Measurements from ENCODE around the gene DNHD1.

DNHD1 gene

GRCh38 chr11:6531267-6531752 lies 34.2 kb downstream of the DNHD1 start:
- no peak for DNase-seq (ENCODE audit: low read depth)

GRCh38 chr11:6538456-6538855 lies 41.4 kb downstream of the DNHD1 start:
- no peak for DNase-seq (ENCODE audit: low read depth)

- no peak for DNase-seq (ENCODE audit: low read depth)
Observed at GRCh38 chr11:6538945-6539344, 41.9 kb downstream of the DNHD1 start.

GRCh38 chr11:6539748-6540268 lies 42.7 kb downstream of the DNHD1 start:
- no peak for DNase-seq (ENCODE audit: low read depth)

GRCh38 chr11:6541356-6541755 lies 44.3 kb downstream of the DNHD1 start:
- DNase-seq (ENCODE audit: low read depth): no peak

- DNase-seq (ENCODE audit: low read depth): no peak
Observed at GRCh38 chr11:6542727-6543126, 45.6 kb downstream of the DNHD1 start.

- no peak for DNase-seq (ENCODE audit: low read depth)
Observed at GRCh38 chr11:6544921-6545850, 48.1 kb downstream of the DNHD1 start.

- no peak for DNase-seq (ENCODE audit: low read depth)
Observed at GRCh38 chr11:6545917-6546605, 49.0 kb downstream of the DNHD1 start.

GRCh38 chr11:6546735-6547134 lies 49.7 kb downstream of the DNHD1 start:
- DNase-seq (ENCODE audit: low read depth): no peak

- no peak for DNase-seq (ENCODE audit: low read depth)
Observed at GRCh38 chr11:6547177-6547576, 50.1 kb downstream of the DNHD1 start.

GRCh38 chr11:6548121-6548520 lies 51.0 kb downstream of the DNHD1 start:
- DNase-seq (ENCODE audit: low read depth): no peak

- no peak for DNase-seq (ENCODE audit: low read depth)
Observed at GRCh38 chr11:6548641-6549040, 51.6 kb downstream of the DNHD1 start.

GRCh38 chr11:6553634-6554033 lies 56.6 kb downstream of the DNHD1 start:
- DNase-seq (ENCODE audit: low read depth): no peak

- DNase-seq (ENCODE audit: low read depth): no peak
Observed at GRCh38 chr11:6554828-6555706, 58.0 kb downstream of the DNHD1 start.

- no peak for DNase-seq (ENCODE audit: low read depth)
Observed at GRCh38 chr11:6556139-6556949, 59.3 kb downstream of the DNHD1 start.

- no peak for DNase-seq (ENCODE audit: low read depth)
Observed at GRCh38 chr11:6557063-6557462, 60.0 kb downstream of the DNHD1 start.

- no peak for DNase-seq (ENCODE audit: low read depth)
Observed at GRCh38 chr11:6557761-6558674, 60.9 kb downstream of the DNHD1 start.

GRCh38 chr11:6559369-6559768 lies 62.3 kb downstream of the DNHD1 start:
- DNase-seq (ENCODE audit: low read depth): no peak

GRCh38 chr11:6561288-6561687 lies 64.2 kb downstream of the DNHD1 start:
- DNase-seq (ENCODE audit: low read depth): no peak

GRCh38 chr11:6563121-6563619 lies 66.1 kb downstream of the DNHD1 start:
- DNase-seq (ENCODE audit: low read depth): no peak
